ENCODE results near the gene BLM. TPM values are rescaled to one million over a fixed set of nuclear protein-coding genes. Genes with fewer than 3 reads are reported as not detected.

The BLM gene
- total RNA-seq, 1 donor from 2014 or later, result 1.8 TPM

GRCh38 chr15:90787881-90788280 lies 70.7 kb downstream of the BLM start:
- no peak for DNase-seq (ENCODE audit: low spot score)

GRCh38 chr15:90789462-90789861 lies 72.3 kb downstream of the BLM start:
- DNase-seq (ENCODE audit: low spot score), result no peak

GRCh38 chr15:90790057-90790456 lies 72.9 kb downstream of the BLM start:
- no peak for DNase-seq (ENCODE audit: low spot score)

- no peak for DNase-seq (ENCODE audit: low spot score)
Observed at GRCh38 chr15:90790561-90790960, 73.4 kb downstream of the BLM start.

- no peak for DNase-seq (ENCODE audit: low spot score)
Observed at GRCh38 chr15:90794538-90794937, 77.4 kb downstream of the BLM start.

GRCh38 chr15:90799639-90800170 lies 82.6 kb downstream of the BLM start:
- no peak for DNase-seq (ENCODE audit: low spot score)

GRCh38 chr15:90801803-90802202 lies 84.7 kb downstream of the BLM start:
- DNase-seq (ENCODE audit: low spot score), result no peak

- no peak for DNase-seq (ENCODE audit: low spot score)
Observed at GRCh38 chr15:90807074-90807785, 90.1 kb downstream of the BLM start.

- DNase-seq (ENCODE audit: low spot score), result no peak
Observed at GRCh38 chr15:90807786-90808086, 90.6 kb downstream of the BLM start.

GRCh38 chr15:90808517-90809235 lies 91.5 kb downstream of the BLM start:
- no peak for DNase-seq (ENCODE audit: low spot score)

- no peak for DNase-seq (ENCODE audit: low spot score)
Observed at GRCh38 chr15:90809536-90809935, 92.4 kb downstream of the BLM start.

GRCh38 chr15:90810354-90810753 lies 93.2 kb downstream of the BLM start:
- DNase-seq (ENCODE audit: low spot score), result no peak

GRCh38 chr15:90812171-90812957 lies 95.2 kb downstream of the BLM start:
- no peak for DNase-seq (ENCODE audit: low spot score)

- no peak for DNase-seq (ENCODE audit: low spot score)
Observed at GRCh38 chr15:90812958-90813265, 95.8 kb downstream of the BLM start.

GRCh38 chr15:90813796-90814190 lies 96.6 kb downstream of the BLM start:
- DNase-seq (ENCODE audit: low spot score), result no peak

- DNase-seq (ENCODE audit: low spot score), result peak; percentile 59
Observed at GRCh38 chr15:90814191-90814821, 97.2 kb downstream of the BLM start.

GRCh38 chr15:90816401-90817116 lies 99.4 kb downstream of the BLM start:
- peak; percentile 74 for DNase-seq (ENCODE audit: low spot score)

GRCh38 chr15:90817117-90818057 lies 100.2 kb downstream of the BLM start:
- peak; percentile 83 for DNase-seq (ENCODE audit: low spot score)

GRCh38 chr15:90818251-90819210 lies 101.4 kb downstream of the BLM start:
- peak; percentile 59 for DNase-seq (ENCODE audit: low spot score)

Data from mesenteric fat pad (tissue), 1 donor.